Measurements from ENCODE around the gene P2RX5.

Gene P2RX5

DNA sequence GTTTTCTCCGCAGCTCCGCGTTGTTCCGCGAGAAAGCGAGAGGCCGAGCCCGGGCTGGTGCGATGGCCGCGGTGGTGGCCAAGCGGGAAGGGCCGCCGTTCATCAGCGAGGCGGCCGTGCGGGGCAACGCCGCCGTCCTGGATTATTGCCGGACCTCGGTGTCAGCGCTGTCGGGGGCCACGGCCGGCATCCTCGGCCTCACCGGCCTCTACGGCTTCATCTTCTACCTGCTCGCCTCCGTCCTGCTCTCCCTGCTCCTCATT is 26.9 kb downstream of the P2RX5 start:
- Histone ChIP-seq H2BK15ac (replicated peaks; ENCODE audit: low read depth) (no peak overlapping the region), H2BK5ac (ENCODE audit: low read length) (no peak overlapping the region), H3K18ac (ENCODE audit: low read length) (peak overlapping the region; percentile 35), H3K4me1 (ENCODE audit: control insufficient read depth, low read depth, low read length) (no peaks in the 10 kb centered on the region), H2BK120ac (ENCODE audit: low read depth, low read length) (no peak overlapping the region), H4K8ac (ENCODE audit: low read depth, low read length) (no peak overlapping the region), H3K27me3 (ENCODE audit: insufficient read depth, low read length, poor library complexity) (no peaks in the 10 kb centered on the region), H3K23ac (ENCODE audit: low read length) (no peak overlapping the region), H3K56ac (ENCODE audit: low read length) (peak overlapping the region; percentile 81), H4K5ac (ENCODE audit: low read length) (no peak overlapping the region), H3K4ac (ENCODE audit: low read depth, low read length) (no peak overlapping the region), H3K36me3 (ENCODE audit: control insufficient read depth, insufficient read depth, low read length) (no peaks in the 10 kb centered on the region), H3K27ac (ENCODE audit: low read depth, low read length) (no peak overlapping the region), H3K79me1 (ENCODE audit: low read length) (peaks cover 16% of the 10 kb centered on the region), H3K4me3 (ENCODE audit: low read length) (peak overlapping the region; percentile 84), H3K79me2 (ENCODE audit: control insufficient read depth, insufficient read depth, low read length) (peaks cover 20% of the 10 kb centered on the region), H2AK5ac (ENCODE audit: low read length) (no peak overlapping the region), H3K9ac (ENCODE audit: low read length) (peak overlapping the region; percentile 88), H3K4me2 (ENCODE audit: low read length) (peak overlapping the region; percentile 12)
- WGBS (ENCODE audit: extremely low coverage, insufficient coverage, low lambda C conversion rate), result no CpG with 5 or more reads among the region's 32 CpGs
- DNase-seq, result no peak

DNA sequence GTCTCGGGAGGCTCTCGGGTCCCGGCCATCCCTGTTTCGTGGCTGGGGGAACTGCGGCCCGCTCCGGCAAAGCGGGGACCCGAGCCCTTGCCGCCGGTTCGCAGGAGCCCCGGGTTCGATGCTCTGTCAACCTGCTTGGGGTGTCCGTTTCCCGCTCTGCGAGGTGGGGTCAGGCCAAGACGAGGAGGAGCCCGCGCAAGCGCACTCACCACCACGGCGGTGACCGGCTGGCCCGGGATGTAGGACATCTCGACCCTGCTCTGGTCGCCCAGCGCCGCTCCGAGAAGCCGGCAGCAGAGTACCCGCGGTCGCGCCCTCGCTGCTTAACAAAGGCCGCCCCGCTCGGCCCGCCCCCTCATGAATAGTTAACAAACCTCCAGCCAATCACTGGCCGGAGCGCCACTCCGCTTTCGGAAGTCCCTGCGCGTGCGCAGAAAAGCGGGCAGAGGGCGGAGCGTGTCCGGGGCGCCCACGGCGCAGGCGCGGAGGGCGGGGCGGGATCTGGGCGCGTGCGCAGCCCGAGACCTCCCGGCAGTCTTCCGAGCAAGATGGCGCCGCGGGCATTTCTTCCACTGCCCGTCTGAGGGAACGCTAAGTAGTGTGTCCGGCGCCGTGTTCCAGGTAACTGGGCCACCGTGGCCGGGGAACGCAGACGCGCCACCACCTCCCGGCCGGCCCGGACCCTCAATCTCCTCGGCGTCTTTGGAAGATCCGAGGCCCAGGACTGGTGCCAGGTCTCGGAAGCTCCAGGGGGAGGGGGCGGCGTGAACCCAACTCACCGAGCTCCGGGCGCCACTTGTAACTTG is 27.5 kb downstream of the P2RX5 start, which contains the start of the genes EMC6 and TAX1BP3:
EMC6 (plus strand) TSS at position 534 of the 806 bp plus-strand sequence. CDS start 335 bp downstream, outside the sequence.
TAX1BP3 (minus strand) TSS at position 300 of the 806 bp plus-strand sequence; CDS start at position 248, 52 bp downstream.
- Histone ChIP-seq H3K79me1 (ENCODE audit: low read length) (peaks cover 16% of the 10 kb centered on the region), H3K27me3 (ENCODE audit: insufficient read depth, low read length, poor library complexity) (no peaks in the 10 kb centered on the region), H3K79me2 (ENCODE audit: control insufficient read depth, insufficient read depth, low read length) (peaks cover 20% of the 10 kb centered on the region), H4K5ac (ENCODE audit: low read length) (no peak within 1 kb of the TSS), H2BK15ac (replicated peaks; ENCODE audit: low read depth) (no peak within 1 kb of the TSS), H3K4me2 (ENCODE audit: low read length) (peak within 1 kb of the TSS; percentile 97), H2BK120ac (ENCODE audit: low read depth, low read length) (peak within 1 kb of the TSS; percentile 14), H3K18ac (ENCODE audit: low read length) (peak within 1 kb of the TSS; percentile 69), H2AK5ac (ENCODE audit: low read length) (peak within 1 kb of the TSS; percentile 54), H3K36me3 (ENCODE audit: control insufficient read depth, insufficient read depth, low read length) (no peaks in the 10 kb centered on the region), H3K4ac (ENCODE audit: low read depth, low read length) (peak within 1 kb of the TSS; percentile 83), H3K4me3 (ENCODE audit: low read length) (peak within 1 kb of the TSS; percentile 84), H3K23ac (ENCODE audit: low read length) (peak within 1 kb of the TSS; percentile 97), H3K56ac (ENCODE audit: low read length) (peak within 1 kb of the TSS; percentile 97), H3K27ac (ENCODE audit: low read depth, low read length) (peak within 1 kb of the TSS; percentile 93), H3K9ac (ENCODE audit: low read length) (peak within 1 kb of the TSS; percentile 96), H4K8ac (ENCODE audit: low read depth, low read length) (no peak within 1 kb of the TSS), H3K4me1 (ENCODE audit: control insufficient read depth, low read depth, low read length) (no peaks in the 10 kb centered on the region), H2BK5ac (ENCODE audit: low read length) (peak within 1 kb of the TSS; percentile 76)
- peak; percentile 99 for DNase-seq
- WGBS (ENCODE audit: extremely low coverage, insufficient coverage, low lambda C conversion rate), result no CpG with 5 or more reads among the region's 89 CpGs

DNA sequence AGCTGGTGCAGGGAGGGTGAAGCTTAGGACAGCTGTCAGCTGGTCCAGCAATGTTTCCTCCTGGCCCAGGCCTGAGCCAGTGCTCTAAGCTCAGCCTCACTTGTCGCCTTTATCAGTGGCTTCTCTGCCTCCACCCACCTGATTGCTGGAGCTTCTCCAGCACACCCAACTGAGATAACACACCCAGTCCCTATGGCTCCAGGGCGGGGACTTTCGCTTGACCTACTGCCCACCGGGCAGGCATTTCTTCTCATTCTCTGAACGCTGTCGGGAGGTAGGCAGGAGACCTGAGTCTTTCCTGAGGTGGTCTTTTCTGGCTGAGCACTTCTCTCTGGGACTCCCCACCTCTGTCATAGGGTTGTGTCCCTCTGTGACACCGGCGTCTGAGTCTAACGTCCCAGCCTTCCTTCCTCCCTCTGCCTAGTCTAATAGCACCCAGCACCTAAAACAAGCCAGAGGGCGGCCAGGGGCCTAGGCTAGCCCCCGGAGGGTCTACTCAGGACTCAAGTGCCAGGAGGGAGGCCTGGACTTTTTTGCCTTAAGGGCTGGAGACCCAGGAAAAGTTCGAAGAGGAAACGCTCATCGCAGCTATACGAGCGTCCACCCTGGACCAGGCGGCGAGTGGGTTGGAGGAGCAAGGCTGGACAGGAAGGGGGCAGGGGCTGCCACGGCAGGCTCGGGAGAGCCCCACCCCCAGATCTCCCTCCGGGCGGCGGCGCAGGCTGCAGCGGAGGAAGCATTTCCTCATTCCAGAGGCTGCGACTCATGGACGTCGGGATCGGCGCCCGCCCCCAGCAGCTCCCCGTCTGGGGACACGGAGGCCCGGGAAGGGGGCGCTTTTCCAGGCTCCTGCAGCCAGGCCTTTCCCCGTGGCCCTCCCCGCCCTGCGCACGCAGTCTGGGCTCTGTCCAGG is 28.3 kb downstream of the P2RX5 start:
- Histone ChIP-seq H2BK15ac (replicated peaks; ENCODE audit: low read depth) (no peak overlapping the region), H2AK5ac (ENCODE audit: low read length) (peak overlapping the region; percentile 54), H3K4me2 (ENCODE audit: low read length) (peak overlapping the region; percentile 97), H4K5ac (ENCODE audit: low read length) (no peak overlapping the region), H2BK5ac (ENCODE audit: low read length) (peak overlapping the region; percentile 76), H3K79me2 (ENCODE audit: control insufficient read depth, insufficient read depth, low read length) (peaks cover 20% of the 10 kb centered on the region), H3K9ac (ENCODE audit: low read length) (peak overlapping the region; percentile 96), H3K4me3 (ENCODE audit: low read length) (peak overlapping the region; percentile 25), H3K27ac (ENCODE audit: low read depth, low read length) (peak overlapping the region; percentile 93), H3K79me1 (ENCODE audit: low read length) (peaks cover 16% of the 10 kb centered on the region), H3K27me3 (ENCODE audit: insufficient read depth, low read length, poor library complexity) (no peaks in the 10 kb centered on the region), H3K23ac (ENCODE audit: low read length) (peak overlapping the region; percentile 97), H2BK120ac (ENCODE audit: low read depth, low read length) (peak overlapping the region; percentile 14), H3K36me3 (ENCODE audit: control insufficient read depth, insufficient read depth, low read length) (no peaks in the 10 kb centered on the region), H3K18ac (ENCODE audit: low read length) (peak overlapping the region; percentile 69), H4K8ac (ENCODE audit: low read depth, low read length) (no peak overlapping the region), H3K56ac (ENCODE audit: low read length) (peak overlapping the region; percentile 97), H3K4ac (ENCODE audit: low read depth, low read length) (peak overlapping the region; percentile 83), H3K4me1 (ENCODE audit: control insufficient read depth, low read depth, low read length) (no peaks in the 10 kb centered on the region)
- WGBS (ENCODE audit: extremely low coverage, insufficient coverage, low lambda C conversion rate), result no CpG with 5 or more reads among the region's 39 CpGs
- peak; percentile 92 for DNase-seq

DNA sequence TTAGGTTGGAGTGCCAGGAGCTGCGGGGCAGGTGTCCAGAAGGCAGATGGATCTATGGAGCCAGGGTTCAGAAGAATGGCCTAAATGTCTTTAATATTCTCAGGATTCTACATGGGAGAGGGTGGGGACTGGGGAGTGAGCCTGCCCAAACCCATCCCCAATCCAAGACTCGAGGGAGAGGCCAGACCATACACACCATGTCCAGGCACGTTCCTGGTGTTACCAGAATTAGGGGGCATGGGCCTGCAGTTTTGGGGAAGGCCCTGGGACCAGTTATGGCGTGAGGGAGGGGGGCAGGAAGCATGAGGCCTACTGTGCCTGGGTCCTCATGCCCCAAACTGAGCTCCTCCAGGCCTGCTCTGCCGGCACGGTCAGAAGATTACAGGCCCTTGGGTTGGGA is 29.4 kb downstream of the P2RX5 start:
- no peak overlapping the region for H3K4me3 ChIP-seq (ENCODE audit: low read length)
- H3K56ac ChIP-seq (ENCODE audit: low read length), result no peak overlapping the region
- no peak overlapping the region for H2BK120ac ChIP-seq (ENCODE audit: low read depth, low read length)
- no peak overlapping the region for H4K5ac ChIP-seq (ENCODE audit: low read length)
- no peak overlapping the region for H2BK15ac ChIP-seq (replicated peaks; ENCODE audit: low read depth)
- H2AK5ac ChIP-seq (ENCODE audit: low read length), result no peak overlapping the region
- peaks cover 20% of the 10 kb centered on the region for H3K79me2 ChIP-seq (ENCODE audit: control insufficient read depth, insufficient read depth, low read length)
- no peak for DNase-seq
- no peak overlapping the region for H3K9ac ChIP-seq (ENCODE audit: low read length)
- H3K18ac ChIP-seq (ENCODE audit: low read length), result no peak overlapping the region
- no peak overlapping the region for H4K8ac ChIP-seq (ENCODE audit: low read depth, low read length)
- H3K79me1 ChIP-seq (ENCODE audit: low read length), result peaks cover 16% of the 10 kb centered on the region
- H3K27ac ChIP-seq (ENCODE audit: low read depth, low read length), result no peak overlapping the region
- no peak overlapping the region for H2BK5ac ChIP-seq (ENCODE audit: low read length)
- no CpG with 5 or more reads among the region's 6 CpGs for WGBS (ENCODE audit: extremely low coverage, insufficient coverage, low lambda C conversion rate)
- no peak overlapping the region for H3K4ac ChIP-seq (ENCODE audit: low read depth, low read length)
- H3K36me3 ChIP-seq (ENCODE audit: control insufficient read depth, insufficient read depth, low read length), result no peaks in the 10 kb centered on the region
- no peak overlapping the region for H3K4me2 ChIP-seq (ENCODE audit: low read length)
- H3K4me1 ChIP-seq (ENCODE audit: control insufficient read depth, low read depth, low read length), result no peaks in the 10 kb centered on the region
- no peaks in the 10 kb centered on the region for H3K27me3 ChIP-seq (ENCODE audit: insufficient read depth, low read length, poor library complexity)
- H3K23ac ChIP-seq (ENCODE audit: low read length), result no peak overlapping the region

DNA sequence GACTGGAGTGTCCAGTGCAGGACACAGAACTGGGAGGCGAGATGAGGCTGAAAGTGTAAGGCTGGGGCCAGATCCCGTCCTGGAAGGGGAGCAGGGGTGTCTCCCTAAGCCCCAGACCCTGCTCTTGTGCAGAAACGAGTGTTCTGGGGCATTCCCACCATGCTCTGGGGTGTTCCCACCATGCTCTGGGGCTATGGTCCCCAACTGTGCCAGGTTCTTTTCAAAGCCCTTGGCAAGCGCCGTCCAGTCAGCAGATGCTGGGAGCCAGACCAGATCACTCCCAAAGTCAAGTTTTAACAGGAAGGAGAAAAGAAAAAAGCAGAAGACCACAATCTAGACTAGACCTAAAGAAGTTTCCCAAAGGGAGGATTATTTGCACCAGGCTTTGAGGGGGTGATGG is 30.1 kb downstream of the P2RX5 start:
- Histone ChIP-seq H2BK120ac (ENCODE audit: low read depth, low read length) (no peak overlapping the region), H3K4ac (ENCODE audit: low read depth, low read length) (no peak overlapping the region), H3K4me2 (ENCODE audit: low read length) (no peak overlapping the region), H4K5ac (ENCODE audit: low read length) (no peak overlapping the region), H3K4me1 (ENCODE audit: control insufficient read depth, low read depth, low read length) (no peaks in the 10 kb centered on the region), H3K56ac (ENCODE audit: low read length) (no peak overlapping the region), H2AK5ac (ENCODE audit: low read length) (no peak overlapping the region), H2BK5ac (ENCODE audit: low read length) (no peak overlapping the region), H3K9ac (ENCODE audit: low read length) (no peak overlapping the region), H3K27ac (ENCODE audit: low read depth, low read length) (no peak overlapping the region), H3K27me3 (ENCODE audit: insufficient read depth, low read length, poor library complexity) (no peaks in the 10 kb centered on the region), H3K18ac (ENCODE audit: low read length) (no peak overlapping the region), H3K4me3 (ENCODE audit: low read length) (no peak overlapping the region), H3K79me1 (ENCODE audit: low read length) (peaks cover 16% of the 10 kb centered on the region), H3K79me2 (ENCODE audit: control insufficient read depth, insufficient read depth, low read length) (peaks cover 20% of the 10 kb centered on the region), H2BK15ac (replicated peaks; ENCODE audit: low read depth) (no peak overlapping the region), H3K23ac (ENCODE audit: low read length) (no peak overlapping the region), H3K36me3 (ENCODE audit: control insufficient read depth, insufficient read depth, low read length) (no peaks in the 10 kb centered on the region), H4K8ac (ENCODE audit: low read depth, low read length) (no peak overlapping the region)
- DNase-seq, result no peak
- WGBS (ENCODE audit: extremely low coverage, insufficient coverage, low lambda C conversion rate), result no CpG with 5 or more reads among the region's 5 CpGs
